Upper lobe of left lung (tissue), 6 donors: ENCODE results near the gene INSR. TPM values are rescaled to one million over a fixed set of nuclear protein-coding genes. Genes with fewer than 3 reads are reported as not detected.

Experiments used
- ATAC-seq, 2 donors: fragments of 200-7000 bp; cut with Tn5 transposase; one replicate each; pipeline ENCODE4 v1.9.1; 2022; ENCODE audit warnings: mild to moderate bottlenecking in 2 of 2, moderate library complexity in 2 of 2; ENCODE audit not compliant: low FRiP score in 2 of 2
- DNase-seq, 2 donors: peaks; one replicate each; pipeline ENCODE4 v3.0.0-alpha.2; 2019 to 2020
- H3K27ac ChIP-seq, 4 donors: fragments of 200-600 bp; sonication (generic); one replicate each; pipeline ENCODE4 v1.5.1; 2016 to 2019
- H3K27me3 ChIP-seq, 4 donors: fragments of 200-600 bp; sonication (generic); one replicate each; pipeline ENCODE4 v1.5.1; 2017 to 2019
- H3K36me3 ChIP-seq, 4 donors: fragments of 200-600 bp; sonication (generic); one replicate each; pipeline ENCODE4 v1.5.1; 2016 to 2019
- H3K4me1 ChIP-seq, 4 donors: fragments of 200-600 bp; sonication (generic); one replicate each; pipeline ENCODE4 v1.5.1; 2018 to 2019
- H3K4me3 ChIP-seq, 4 donors: fragments of 200-600 bp; sonication (generic); one replicate each; pipeline ENCODE4 v1.5.1; 2017 to 2019; ENCODE audit warnings: mild to moderate bottlenecking in 2 of 4, moderate library complexity in 1 of 4
- H3K9me3 ChIP-seq, 4 donors: fragments of 200-600 bp; sonication (generic); one replicate each; pipeline ENCODE4 v1.5.1; 2018 to 2019
- CTCF ChIP-seq, 6 experiments: fragments of 450-650 bp in 4 of 6; fragments of 200-600 bp in 2 of 6; sonication (generic) in 2 of 6; IDR thresholded peaks; one replicate each; pipeline ENCODE4 v1.5.1; 2016 to 2019; ENCODE audit warnings: antibody characterized with exemption in 6 of 6
- EP300 ChIP-seq, 4 donors: sonication (generic); formaldehyde crosslinking; IDR thresholded peaks; one replicate each; pipeline ENCODE4 v1.5.1; 2017; ENCODE audit warnings: antibody characterized with exemption in 4 of 4, control low read depth in 2 of 4
- POLR2A ChIP-seq, 4 donors: fragments of 450-650 bp; IDR thresholded peaks; one replicate each; pipeline ENCODE4 v1.5.1; 2016 to 2017; ENCODE audit warnings: antibody characterized with exemption in 4 of 4, mild to moderate bottlenecking in 2 of 4
- POLR2AphosphoS5 ChIP-seq, 2 donors: sonication (generic); formaldehyde crosslinking; IDR thresholded peaks; one replicate each; pipeline ENCODE4 v1.5.1; 2017; ENCODE audit warnings: antibody characterized with exemption in 2 of 2
- WGBS, 2 donors: methylation state at CpG; one replicate each; pipeline ENCODE4 v1.1.5; 2017 to 2018; 5-methylcytosine and 5-hydroxymethylcytosine counted together
- total RNA-seq, 6 donors: library from RNA; depleted of rRNA in 4 of 6; stranded (reverse); fragments of >200 nt in 4 of 6; gene quantifications; one replicate each; pipeline versions ENCODE4 v1.1.0 to v1.2.1, GENCODE V29; 2016 to 2021
- donor health status: DM: no; HTN: no; CAD: no; lungs with moderate emphysema.
- donor health status: DM: no; HTN: yes; CAD: no; lungs with severe emphysema.

The INSR gene
- total RNA-seq, 6 donors from 2014 or later = 32.4 to 142 (median 49.9) TPM

- WGBS, 2 donors = 75 to 79% methylated on average over 6 of the region's 6 CpGs
- Histone ChIP-seq H3K36me3 (no peaks in the 10 kb centered on the region), H3K4me3 (no peak overlapping the region), H3K27ac (no peak overlapping the region), H3K4me1 (peaks cover 0 to 3% (median 0%) of the 10 kb centered on the region in 4 donors), H3K27me3 (no peaks in the 10 kb centered on the region), H3K9me3 (no peaks in the 10 kb centered on the region)
- TF ChIP-seq POLR2AphosphoS5 (IDR thresholded peaks at IDR 0.05) (no peak), EP300 (IDR thresholded peaks at IDR 0.05) (no peak)
- ATAC-seq (no peak), DNase-seq (no peak)
Observed at GRCh38 chr19:7217861-7218260, 76.4 kb downstream of the INSR start.

GRCh38 chr19:7216373-7216902 lies 77.8 kb downstream of the INSR start:
- H3K27ac ChIP-seq = no peak overlapping the region
- no peaks in the 10 kb centered on the region for H3K9me3 ChIP-seq
- DNase-seq (no peak), ATAC-seq (no peak)
- no peak overlapping the region for H3K4me3 ChIP-seq
- H3K4me1 ChIP-seq = peaks cover 3 to 10% (median 4%) of the 10 kb centered on the region in 4 donors
- WGBS, 2 donors = 84 to 85% methylated on average over 14 to 15 of the region's 15 CpGs
- TF ChIP-seq CTCF (IDR thresholded peaks at IDR 0.05) (no peak), POLR2A (IDR thresholded peaks at IDR 0.05) (no peak), POLR2AphosphoS5 (IDR thresholded peaks at IDR 0.05) (no peak)
- H3K27me3 ChIP-seq = no peaks in the 10 kb centered on the region
- H3K36me3 ChIP-seq = no peaks in the 10 kb centered on the region

- H3K27me3 ChIP-seq = no peaks in the 10 kb centered on the region
- no peaks in the 10 kb centered on the region for H3K9me3 ChIP-seq
- TF ChIP-seq CTCF (IDR thresholded peaks at IDR 0.05) = no peak
- TF ChIP-seq EP300 (IDR thresholded peaks at IDR 0.05) = no peak
- no peak for TF ChIP-seq POLR2AphosphoS5 (IDR thresholded peaks at IDR 0.05)
- no peak for TF ChIP-seq POLR2A (IDR thresholded peaks at IDR 0.05)
- H3K4me1 ChIP-seq = peaks cover 5 to 10% (median 8%) of the 10 kb centered on the region in 4 donors
- WGBS, 2 donors = 66 to 75% methylated on average over 7 of the region's 7 CpGs
- DNase-seq = no peak
- no peak for ATAC-seq
- H3K4me3 ChIP-seq = no peak overlapping the region
- H3K27ac ChIP-seq = no peak overlapping the region
- no peaks in the 10 kb centered on the region for H3K36me3 ChIP-seq
Observed at GRCh38 chr19:7215176-7215575, 79.0 kb downstream of the INSR start.

GRCh38 chr19:7214324-7215089 lies 79.7 kb downstream of the INSR start:
- Histone ChIP-seq H3K4me3 (no peak overlapping the region), H3K36me3 (no peaks in the 10 kb centered on the region), H3K9me3 (no peaks in the 10 kb centered on the region), H3K27me3 (no peaks in the 10 kb centered on the region), H3K4me1 (peaks cover 5 to 10% (median 8%) of the 10 kb centered on the region in 4 donors), H3K27ac (no peak overlapping the region)
- WGBS, 2 donors = 68 to 74% methylated on average over 10 of the region's 10 CpGs
- ATAC-seq (no peak), DNase-seq (no peak)
- no peak for TF ChIP-seq EP300 (IDR thresholded peaks at IDR 0.05)
- no peak for TF ChIP-seq POLR2A (IDR thresholded peaks at IDR 0.05)
- no peak for TF ChIP-seq CTCF (IDR thresholded peaks at IDR 0.05)
- no peak for TF ChIP-seq POLR2AphosphoS5 (IDR thresholded peaks at IDR 0.05)

GRCh38 chr19:7213628-7214323 lies 80.4 kb downstream of the INSR start:
- H3K36me3 ChIP-seq = no peaks in the 10 kb centered on the region
- no peak for TF ChIP-seq CTCF (IDR thresholded peaks at IDR 0.05)
- no peak for TF ChIP-seq POLR2AphosphoS5 (IDR thresholded peaks at IDR 0.05)
- TF ChIP-seq EP300 (IDR thresholded peaks at IDR 0.05) = no peak
- no peak for TF ChIP-seq POLR2A (IDR thresholded peaks at IDR 0.05)
- H3K27me3 ChIP-seq = no peaks in the 10 kb centered on the region
- H3K4me1 ChIP-seq = peaks cover 5 to 10% (median 8%) of the 10 kb centered on the region in 4 donors
- WGBS, 2 donors = 74 to 85% methylated on average over 14 of the region's 14 CpGs
- DNase-seq (no peak), ATAC-seq (no peak)
- H3K9me3 ChIP-seq = no peaks in the 10 kb centered on the region
- H3K4me3 ChIP-seq = no peak overlapping the region
- H3K27ac ChIP-seq = no peak overlapping the region
